ENCODE results near the gene TXNDC11. TPM values are rescaled to one million over a fixed set of nuclear protein-coding genes. Genes with fewer than 3 reads are reported as not detected.

TXNDC11 gene
- total RNA-seq, 1 donor from 2014 or later: 29.0 TPM

- Histone ChIP-seq H3K4me2 (ENCODE audit: low read length) (no peak overlapping the region), H3K79me2 (ENCODE audit: insufficient read depth, low read length) (no peaks in the 10 kb centered on the region), H3K9ac (ENCODE audit: low read length) (no peak overlapping the region), H4K20me1 (ENCODE audit: insufficient read depth, low read length) (no peaks in the 10 kb centered on the region), H3K4me1 (ENCODE audit: insufficient read depth, low read length) (peaks cover 20% of the 10 kb centered on the region), H3K4me3 (ENCODE audit: insufficient read depth, low read depth, low read length) (no peak overlapping the region), H3K27ac (ENCODE audit: low read depth, low read length) (no peak overlapping the region), H3K9me3 (ENCODE audit: insufficient read depth, low read depth, low read length) (no peaks in the 10 kb centered on the region), H2AFZ (ENCODE audit: low read depth, low read length) (no peak overlapping the region), H3K27me3 (ENCODE audit: insufficient read depth, low read length) (no peaks in the 10 kb centered on the region), H3K36me3 (ENCODE audit: insufficient read depth, low read length) (no peaks in the 10 kb centered on the region)
- H3K27me3 Mint-ChIP-seq (ENCODE audit: low read depth, unreplicated experiment): peaks cover 3% of the 10 kb centered on the region
- no peaks in the 10 kb centered on the region for H3K9me3 Mint-ChIP-seq (ENCODE audit: unreplicated experiment)
- peaks cover 23% of the 10 kb centered on the region for H3K4me1 Mint-ChIP-seq (ENCODE audit: low read depth, unreplicated experiment)
- TF ChIP-seq, protein P1, sequence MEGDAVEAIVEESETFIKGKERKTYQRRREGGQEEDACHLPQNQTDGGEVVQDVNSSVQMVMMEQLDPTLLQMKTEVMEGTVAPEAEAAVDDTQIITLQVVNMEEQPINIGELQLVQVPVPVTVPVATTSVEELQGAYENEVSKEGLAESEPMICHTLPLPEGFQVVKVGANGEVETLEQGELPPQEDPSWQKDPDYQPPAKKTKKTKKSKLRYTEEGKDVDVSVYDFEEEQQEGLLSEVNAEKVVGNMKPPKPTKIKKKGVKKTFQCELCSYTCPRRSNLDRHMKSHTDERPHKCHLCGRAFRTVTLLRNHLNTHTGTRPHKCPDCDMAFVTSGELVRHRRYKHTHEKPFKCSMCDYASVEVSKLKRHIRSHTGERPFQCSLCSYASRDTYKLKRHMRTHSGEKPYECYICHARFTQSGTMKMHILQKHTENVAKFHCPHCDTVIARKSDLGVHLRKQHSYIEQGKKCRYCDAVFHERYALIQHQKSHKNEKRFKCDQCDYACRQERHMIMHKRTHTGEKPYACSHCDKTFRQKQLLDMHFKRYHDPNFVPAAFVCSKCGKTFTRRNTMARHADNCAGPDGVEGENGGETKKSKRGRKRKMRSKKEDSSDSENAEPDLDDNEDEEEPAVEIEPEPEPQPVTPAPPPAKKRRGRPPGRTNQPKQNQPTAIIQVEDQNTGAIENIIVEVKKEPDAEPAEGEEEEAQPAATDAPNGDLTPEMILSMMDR (IDR thresholded peaks at IDR 0.05; ENCODE audit: insufficient read depth, low read depth, low read length): no peak
- no peak for TF ChIP-seq EZH2 (IDR thresholded peaks at IDR 0.05; ENCODE audit: insufficient read depth, low read length)
- FAIRE-seq (no peak), DNase-seq (ENCODE audit: low read depth) (no peak)
- H3K4me3 Mint-ChIP-seq (ENCODE audit: unreplicated experiment): no peak overlapping the region
- H3K27ac Mint-ChIP-seq (ENCODE audit: unreplicated experiment): no peak overlapping the region
- no peaks in the 10 kb centered on the region for H3K36me3 Mint-ChIP-seq (ENCODE audit: low read depth, unreplicated experiment)
Measured at GRCh38 chr16:11638140-11638539, 104.5 kb downstream of the TXNDC11 start.

- H3K9me3 Mint-ChIP-seq (ENCODE audit: unreplicated experiment): no peaks in the 10 kb centered on the region
- Histone ChIP-seq H3K9me3 (ENCODE audit: insufficient read depth, low read depth, low read length) (no peaks in the 10 kb centered on the region), H3K4me3 (ENCODE audit: insufficient read depth, low read depth, low read length) (no peak overlapping the region), H3K27me3 (ENCODE audit: insufficient read depth, low read length) (no peaks in the 10 kb centered on the region), H3K4me2 (ENCODE audit: low read length) (no peak overlapping the region), H3K9ac (ENCODE audit: low read length) (no peak overlapping the region), H3K36me3 (ENCODE audit: insufficient read depth, low read length) (no peaks in the 10 kb centered on the region), H3K79me2 (ENCODE audit: insufficient read depth, low read length) (no peaks in the 10 kb centered on the region), H2AFZ (ENCODE audit: low read depth, low read length) (no peak overlapping the region), H4K20me1 (ENCODE audit: insufficient read depth, low read length) (no peaks in the 10 kb centered on the region), H3K4me1 (ENCODE audit: insufficient read depth, low read length) (peaks cover 28% of the 10 kb centered on the region), H3K27ac (ENCODE audit: low read depth, low read length) (no peak overlapping the region)
- FAIRE-seq (no peak), DNase-seq (ENCODE audit: low read depth) (no peak)
- peak overlapping the region; percentile 62 for H3K27ac Mint-ChIP-seq (ENCODE audit: unreplicated experiment)
- no peak overlapping the region for H3K4me3 Mint-ChIP-seq (ENCODE audit: unreplicated experiment)
- peaks cover 3% of the 10 kb centered on the region for H3K27me3 Mint-ChIP-seq (ENCODE audit: low read depth, unreplicated experiment)
- H3K4me1 Mint-ChIP-seq (ENCODE audit: low read depth, unreplicated experiment): peaks cover 30% of the 10 kb centered on the region
- TF ChIP-seq EZH2 (IDR thresholded peaks at IDR 0.05; ENCODE audit: insufficient read depth, low read length): no peak
- TF ChIP-seq, protein P1 (IDR thresholded peaks at IDR 0.05; ENCODE audit: insufficient read depth, low read depth, low read length): no peak
- H3K36me3 Mint-ChIP-seq (ENCODE audit: low read depth, unreplicated experiment): no peaks in the 10 kb centered on the region
Measured at GRCh38 chr16:11637320-11637719, 105.3 kb downstream of the TXNDC11 start.

GRCh38 chr16:11636172-11636721 lies 106.4 kb downstream of the TXNDC11 start:
- Histone ChIP-seq H3K9ac (ENCODE audit: low read length) (no peak overlapping the region), H3K27ac (ENCODE audit: low read depth, low read length) (no peak overlapping the region), H3K36me3 (ENCODE audit: insufficient read depth, low read length) (no peaks in the 10 kb centered on the region), H3K4me3 (ENCODE audit: insufficient read depth, low read depth, low read length) (no peak overlapping the region), H3K27me3 (ENCODE audit: insufficient read depth, low read length) (no peaks in the 10 kb centered on the region), H2AFZ (ENCODE audit: low read depth, low read length) (no peak overlapping the region), H3K9me3 (ENCODE audit: insufficient read depth, low read depth, low read length) (no peaks in the 10 kb centered on the region), H4K20me1 (ENCODE audit: insufficient read depth, low read length) (no peaks in the 10 kb centered on the region), H3K4me1 (ENCODE audit: insufficient read depth, low read length) (peaks cover 31% of the 10 kb centered on the region), H3K79me2 (ENCODE audit: insufficient read depth, low read length) (no peaks in the 10 kb centered on the region), H3K4me2 (ENCODE audit: low read length) (no peak overlapping the region)
- TF ChIP-seq, protein P1 (IDR thresholded peaks at IDR 0.05; ENCODE audit: insufficient read depth, low read depth, low read length): no peak
- TF ChIP-seq EZH2 (IDR thresholded peaks at IDR 0.05; ENCODE audit: insufficient read depth, low read length): no peak
- no peak for DNase-seq (ENCODE audit: low read depth)
- Mint-ChIP-seq H3K9me3 (ENCODE audit: unreplicated experiment) (no peaks in the 10 kb centered on the region), H3K27me3 (ENCODE audit: low read depth, unreplicated experiment) (peaks cover 3% of the 10 kb centered on the region), H3K4me1 (ENCODE audit: low read depth, unreplicated experiment) (peaks cover 36% of the 10 kb centered on the region), H3K27ac (ENCODE audit: unreplicated experiment) (no peak overlapping the region), H3K4me3 (ENCODE audit: unreplicated experiment) (no peak overlapping the region), H3K36me3 (ENCODE audit: low read depth, unreplicated experiment) (no peaks in the 10 kb centered on the region)
- no peak for FAIRE-seq
